ENCODE results near the gene GPR42.

Gene GPR42

DNA sequence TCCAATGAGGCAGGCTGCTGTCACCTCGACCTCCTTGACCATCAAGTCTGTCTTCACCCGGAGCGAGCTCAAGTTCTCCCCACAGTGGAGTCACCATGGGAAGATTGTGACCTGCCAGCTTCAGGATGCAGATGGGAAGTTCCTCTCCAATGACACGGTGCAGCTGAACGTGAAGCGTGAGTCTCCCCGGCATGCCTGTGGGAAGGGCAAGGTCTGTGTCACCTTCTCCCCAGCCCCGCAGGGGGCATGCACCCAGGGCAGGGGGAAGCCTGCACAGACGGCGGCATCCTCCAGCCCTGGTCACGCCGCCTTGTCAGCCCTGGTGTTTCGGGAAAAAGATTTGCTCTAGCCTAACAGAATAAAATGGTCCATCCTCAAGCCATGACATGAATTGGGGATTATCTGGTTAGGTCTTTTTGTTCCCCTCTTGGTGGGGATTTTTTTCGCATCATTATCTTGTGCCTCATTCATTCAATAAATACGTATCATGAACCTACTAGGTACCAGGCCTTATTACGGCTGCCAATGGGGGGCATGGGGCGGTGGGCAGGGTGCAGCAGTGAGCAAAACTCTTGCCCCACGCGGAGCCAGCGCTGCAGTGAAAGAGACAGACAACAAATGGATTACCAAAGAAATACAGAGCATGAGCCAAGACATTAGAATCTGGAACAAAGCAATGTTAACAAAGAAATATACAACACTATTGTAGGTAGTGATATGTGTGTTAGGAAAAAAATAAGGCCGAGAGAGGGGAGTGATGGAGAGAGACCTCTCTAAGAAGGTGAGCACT lies 34.5 kb upstream of the GPR42 start:
- no peaks in the 10 kb centered on the region for H3K9me3 ChIP-seq (ENCODE audit: control insufficient read depth, insufficient read depth, low read length)
- no peaks in the 10 kb centered on the region for H3K4me1 ChIP-seq (ENCODE audit: control insufficient read depth, insufficient read depth, low read length)
- H3K27me3 ChIP-seq (ENCODE audit: control insufficient read depth, insufficient read depth, low read length), result no peaks in the 10 kb centered on the region
- WGBS (ENCODE audit: insufficient coverage, insufficient read length), result no CpG with 5 or more reads among the region's 21 CpGs
- DNase-seq (ENCODE audit: low read depth, low spot score), result no peak
- no peak overlapping the region for H3K27ac ChIP-seq (ENCODE audit: low read length)
- no peaks in the 10 kb centered on the region for H3K36me3 ChIP-seq (ENCODE audit: control insufficient read depth, insufficient read depth, low read length)
- no peak overlapping the region for H3K4me3 ChIP-seq (ENCODE audit: low read length)

DNA sequence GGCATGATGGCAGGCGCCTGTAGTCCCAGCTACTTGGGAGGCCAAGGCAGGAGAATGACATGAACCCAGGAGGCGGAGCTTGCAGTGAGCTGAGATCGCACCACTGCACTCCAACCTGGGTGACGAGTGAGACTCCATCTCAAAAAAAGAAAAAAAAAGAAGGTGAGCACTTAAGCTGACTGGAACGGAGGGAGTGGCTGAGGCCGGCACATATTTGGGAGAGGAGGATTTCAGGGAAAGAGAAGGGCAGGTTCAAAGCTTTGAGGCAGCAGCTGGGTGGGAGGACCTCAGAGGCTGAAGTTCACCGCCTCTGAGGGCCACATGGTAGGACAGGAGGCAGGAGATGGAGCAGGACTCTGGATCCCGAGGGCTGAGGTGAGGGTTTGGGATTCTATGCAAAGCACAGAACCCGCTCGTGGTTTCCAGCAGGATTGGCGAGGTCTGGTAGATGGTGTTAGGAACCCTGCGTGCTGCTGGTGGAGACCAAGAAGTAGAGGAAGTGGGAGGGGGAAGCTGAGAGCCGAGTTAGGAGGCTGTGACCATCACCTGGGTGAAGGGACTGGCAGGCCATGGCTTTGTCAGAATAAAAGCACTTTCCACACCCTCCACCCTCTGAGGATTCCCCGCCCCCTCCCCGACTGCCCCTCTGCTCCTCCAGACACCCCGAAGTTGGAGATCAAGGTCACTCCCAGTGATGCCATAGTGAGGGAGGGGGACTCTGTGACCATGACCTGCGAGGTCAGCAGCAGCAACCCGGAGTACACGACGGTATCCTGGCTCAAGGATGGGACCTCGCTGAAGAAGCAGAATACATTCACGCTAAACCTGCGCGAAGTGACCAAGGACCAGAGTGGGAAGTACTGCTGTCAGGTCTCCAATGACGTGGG lies 33.5 kb upstream of the GPR42 start:
- Histone ChIP-seq H3K27me3 (ENCODE audit: control insufficient read depth, insufficient read depth, low read length) (no peaks in the 10 kb centered on the region), H3K9me3 (ENCODE audit: control insufficient read depth, insufficient read depth, low read length) (no peaks in the 10 kb centered on the region), H3K27ac (ENCODE audit: low read length) (no peak overlapping the region), H3K36me3 (ENCODE audit: control insufficient read depth, insufficient read depth, low read length) (no peaks in the 10 kb centered on the region), H3K4me3 (ENCODE audit: low read length) (no peak overlapping the region), H3K4me1 (ENCODE audit: control insufficient read depth, insufficient read depth, low read length) (no peaks in the 10 kb centered on the region)
- DNase-seq (ENCODE audit: low read depth, low spot score), result no peak
- no CpG with 5 or more reads among the region's 25 CpGs for WGBS (ENCODE audit: insufficient coverage, insufficient read length)

DNA sequence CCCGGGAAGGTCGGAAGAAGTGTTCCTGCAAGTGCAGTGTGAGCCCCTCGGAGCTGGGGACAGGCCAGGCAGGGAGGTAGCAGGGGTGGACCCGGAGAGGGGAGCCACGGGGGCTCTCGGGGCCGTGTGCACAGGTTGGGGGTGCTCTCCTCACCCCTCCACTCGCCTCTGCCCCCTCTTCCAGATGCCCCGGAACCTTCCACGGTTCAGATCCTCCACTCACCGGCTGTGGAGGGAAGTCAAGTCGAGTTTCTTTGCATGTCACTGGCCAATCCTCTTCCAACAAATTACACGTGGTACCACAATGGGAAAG lies 32.9 kb upstream of the GPR42 start:
- Histone ChIP-seq H3K4me1 (ENCODE audit: control insufficient read depth, insufficient read depth, low read length) (no peaks in the 10 kb centered on the region), H3K27me3 (ENCODE audit: control insufficient read depth, insufficient read depth, low read length) (no peaks in the 10 kb centered on the region), H3K27ac (ENCODE audit: low read length) (no peak overlapping the region), H3K4me3 (ENCODE audit: low read length) (no peak overlapping the region), H3K36me3 (ENCODE audit: control insufficient read depth, insufficient read depth, low read length) (no peaks in the 10 kb centered on the region), H3K9me3 (ENCODE audit: control insufficient read depth, insufficient read depth, low read length) (no peaks in the 10 kb centered on the region)
- DNase-seq (ENCODE audit: low read depth, low spot score), result no peak
- WGBS (ENCODE audit: insufficient coverage, insufficient read length), result no CpG with 5 or more reads among the region's 13 CpGs

DNA sequence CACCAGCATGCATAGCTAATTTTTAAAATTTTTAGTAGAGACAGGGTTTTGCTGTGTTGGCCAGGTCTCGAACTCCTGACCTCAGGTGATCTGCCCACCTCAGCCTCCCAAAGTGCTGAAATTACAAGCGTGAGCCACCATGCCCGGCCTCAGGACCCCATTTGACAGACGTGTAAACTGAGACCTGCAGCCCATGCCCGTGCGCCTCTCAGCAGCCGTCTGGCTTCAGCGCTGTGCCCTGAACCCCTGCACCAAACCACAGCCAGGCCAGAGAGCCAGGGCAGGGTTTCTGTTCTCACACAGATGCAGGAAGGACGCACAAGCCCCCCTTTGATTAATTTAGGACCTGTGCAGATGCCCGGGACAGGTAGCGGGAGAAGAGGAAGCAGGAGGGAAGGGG lies 30.4 kb upstream of the GPR42 start:
- no CpG with 5 or more reads among the region's 11 CpGs for WGBS (ENCODE audit: insufficient coverage, insufficient read length)
- Histone ChIP-seq H3K27ac (ENCODE audit: low read length) (no peak overlapping the region), H3K9me3 (ENCODE audit: control insufficient read depth, insufficient read depth, low read length) (no peaks in the 10 kb centered on the region), H3K4me1 (ENCODE audit: control insufficient read depth, insufficient read depth, low read length) (no peaks in the 10 kb centered on the region), H3K4me3 (ENCODE audit: low read length) (no peak overlapping the region), H3K27me3 (ENCODE audit: control insufficient read depth, insufficient read depth, low read length) (no peaks in the 10 kb centered on the region), H3K36me3 (ENCODE audit: control insufficient read depth, insufficient read depth, low read length) (no peaks in the 10 kb centered on the region)
- DNase-seq (ENCODE audit: low read depth, low spot score), result no peak

DNA sequence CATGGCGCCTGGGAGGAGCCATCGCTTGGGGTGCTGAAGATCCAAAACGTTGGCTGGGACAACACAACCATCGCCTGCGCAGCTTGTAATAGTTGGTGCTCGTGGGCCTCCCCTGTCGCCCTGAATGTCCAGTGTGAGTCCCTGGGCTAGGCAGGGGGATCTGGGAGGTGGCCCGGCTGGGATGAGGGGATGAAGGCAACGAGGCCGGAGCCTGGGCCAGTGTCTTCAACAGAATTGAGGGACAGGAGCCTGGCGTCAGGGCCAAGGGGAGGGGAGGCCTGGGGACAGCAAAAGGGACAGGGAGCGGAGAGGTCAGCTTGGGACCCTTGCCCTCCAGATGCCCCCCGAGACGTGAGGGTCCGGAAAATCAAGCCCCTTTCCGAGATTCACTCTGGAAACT lies 29.9 kb upstream of the GPR42 start:
- no peaks in the 10 kb centered on the region for H3K4me1 ChIP-seq (ENCODE audit: control insufficient read depth, insufficient read depth, low read length)
- H3K36me3 ChIP-seq (ENCODE audit: control insufficient read depth, insufficient read depth, low read length), result no peaks in the 10 kb centered on the region
- no peaks in the 10 kb centered on the region for H3K9me3 ChIP-seq (ENCODE audit: control insufficient read depth, insufficient read depth, low read length)
- no peak for DNase-seq (ENCODE audit: low read depth, low spot score)
- H3K27me3 ChIP-seq (ENCODE audit: control insufficient read depth, insufficient read depth, low read length), result no peaks in the 10 kb centered on the region
- WGBS (ENCODE audit: insufficient coverage, insufficient read length), result no CpG with 5 or more reads among the region's 16 CpGs
- H3K4me3 ChIP-seq (ENCODE audit: low read length), result no peak overlapping the region
- no peak overlapping the region for H3K27ac ChIP-seq (ENCODE audit: low read length)

DNA sequence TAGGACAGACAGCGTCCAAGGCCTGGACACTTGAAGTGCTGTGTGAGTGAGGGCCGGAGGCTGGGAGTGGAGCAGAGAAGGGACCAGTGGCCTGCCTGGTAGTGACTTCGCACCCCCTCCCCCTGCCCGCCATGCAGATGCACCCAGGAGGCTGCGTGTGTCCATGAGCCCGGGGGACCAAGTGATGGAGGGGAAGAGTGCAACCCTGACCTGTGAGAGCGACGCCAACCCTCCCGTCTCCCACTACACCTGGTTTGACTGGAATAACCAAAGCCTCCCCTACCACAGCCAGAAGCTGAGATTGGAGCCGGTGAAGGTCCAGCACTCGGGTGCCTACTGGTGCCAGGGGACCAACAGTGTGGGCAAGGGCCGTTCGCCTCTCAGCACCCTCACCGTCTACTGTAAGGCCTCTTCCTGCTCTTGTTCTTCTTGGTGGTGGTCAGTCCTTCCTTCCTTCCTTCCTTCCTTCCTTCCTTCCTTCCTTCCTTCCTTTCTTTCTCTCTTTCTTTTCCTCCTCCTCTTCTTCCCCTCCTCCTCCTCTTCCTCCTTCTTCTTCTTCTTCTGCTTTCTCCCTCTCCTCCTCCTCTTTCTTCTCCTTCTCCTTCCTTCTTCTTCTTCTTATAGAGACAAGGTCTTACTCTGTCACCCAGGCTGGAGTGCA lies 29.2 kb upstream of the GPR42 start:
- WGBS (ENCODE audit: insufficient coverage, insufficient read length), result no CpG with 5 or more reads among the region's 14 CpGs
- no peaks in the 10 kb centered on the region for H3K4me1 ChIP-seq (ENCODE audit: control insufficient read depth, insufficient read depth, low read length)
- H3K36me3 ChIP-seq (ENCODE audit: control insufficient read depth, insufficient read depth, low read length), result no peaks in the 10 kb centered on the region
- H3K4me3 ChIP-seq (ENCODE audit: low read length), result no peak overlapping the region
- no peaks in the 10 kb centered on the region for H3K27me3 ChIP-seq (ENCODE audit: control insufficient read depth, insufficient read depth, low read length)
- no peak overlapping the region for H3K27ac ChIP-seq (ENCODE audit: low read length)
- H3K9me3 ChIP-seq (ENCODE audit: control insufficient read depth, insufficient read depth, low read length), result no peaks in the 10 kb centered on the region
- no peak for DNase-seq (ENCODE audit: low read depth, low spot score)

DNA sequence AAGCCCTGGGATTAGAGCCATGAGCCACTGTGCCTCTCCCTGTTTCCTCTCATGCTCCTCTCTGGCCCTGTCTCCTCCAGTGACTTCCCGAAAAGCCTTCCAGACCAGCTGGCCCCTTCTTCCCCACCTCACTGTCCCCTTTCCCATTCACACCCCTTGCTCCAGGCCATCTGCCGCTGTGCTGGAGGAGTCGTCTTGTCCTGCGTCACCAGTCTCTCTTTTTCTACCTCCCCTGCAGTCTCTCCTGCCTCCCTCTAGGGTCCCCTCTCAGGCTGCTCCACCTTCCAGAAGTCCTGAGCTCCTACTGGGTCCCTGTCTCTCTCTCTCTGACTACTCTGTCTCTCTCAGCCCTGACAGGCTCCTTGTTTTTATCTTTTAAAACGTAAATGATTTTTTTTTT lies 28.4 kb upstream of the GPR42 start:
- H3K36me3 ChIP-seq (ENCODE audit: control insufficient read depth, insufficient read depth, low read length), result no peaks in the 10 kb centered on the region
- H3K9me3 ChIP-seq (ENCODE audit: control insufficient read depth, insufficient read depth, low read length), result no peaks in the 10 kb centered on the region
- WGBS (ENCODE audit: insufficient coverage, insufficient read length), result no CpG with 5 or more reads among the region's 5 CpGs
- H3K27me3 ChIP-seq (ENCODE audit: control insufficient read depth, insufficient read depth, low read length), result no peaks in the 10 kb centered on the region
- no peak overlapping the region for H3K4me3 ChIP-seq (ENCODE audit: low read length)
- H3K27ac ChIP-seq (ENCODE audit: low read length), result no peak overlapping the region
- H3K4me1 ChIP-seq (ENCODE audit: control insufficient read depth, insufficient read depth, low read length), result no peaks in the 10 kb centered on the region
- DNase-seq (ENCODE audit: low read depth, low spot score), result no peak

DNA sequence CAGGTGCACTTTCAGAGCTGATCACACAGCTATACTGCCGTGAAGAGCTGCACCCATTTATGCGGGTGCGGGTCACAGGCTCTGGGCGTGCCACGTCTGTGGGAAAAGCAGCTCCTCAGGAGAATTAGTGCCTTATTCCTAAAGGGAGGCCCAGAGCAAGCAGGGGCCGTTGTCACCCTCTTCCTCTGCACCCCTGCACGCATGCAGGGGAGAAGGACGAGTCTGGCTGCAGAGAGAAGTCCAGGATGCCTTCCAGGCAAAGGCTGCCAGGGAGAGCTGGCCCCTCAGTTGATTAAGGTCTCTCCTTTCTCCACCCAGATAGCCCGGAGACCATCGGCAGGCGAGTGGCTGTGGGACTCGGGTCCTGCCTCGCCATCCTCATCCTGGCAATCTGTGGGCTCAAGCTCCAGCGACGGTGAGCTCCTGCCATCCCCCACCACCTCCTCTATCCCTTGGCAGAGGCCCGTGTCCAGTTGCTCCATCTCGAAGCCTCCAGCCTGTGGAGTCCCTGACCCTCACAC lies 26.3 kb upstream of the GPR42 start:
- no peaks in the 10 kb centered on the region for H3K27me3 ChIP-seq (ENCODE audit: control insufficient read depth, insufficient read depth, low read length)
- WGBS (ENCODE audit: insufficient coverage, insufficient read length), result no CpG with 5 or more reads among the region's 17 CpGs

DNA sequence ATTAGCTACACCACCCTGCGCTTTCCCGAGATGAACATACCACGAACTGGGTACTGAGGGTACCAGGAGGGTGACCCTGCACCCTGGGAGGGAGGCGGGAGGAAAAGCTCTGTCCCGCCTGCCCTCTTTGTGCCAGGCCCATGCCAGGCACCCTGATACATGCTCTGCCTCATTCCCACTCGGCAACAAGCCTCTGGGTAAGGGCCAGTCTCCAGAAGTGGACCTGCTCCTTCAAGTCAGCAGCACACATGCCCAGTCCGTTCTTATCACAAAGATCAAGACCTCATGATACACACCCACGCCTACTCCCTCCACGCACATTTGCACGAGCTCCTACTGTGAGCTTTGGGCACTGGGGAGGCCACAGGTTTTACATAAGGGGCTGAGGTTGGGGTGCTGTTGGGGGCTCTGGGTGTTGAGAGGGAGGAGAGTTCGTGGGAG lies 25.2 kb upstream of the GPR42 start:
- no peaks in the 10 kb centered on the region for H3K9me3 ChIP-seq (ENCODE audit: control insufficient read depth, insufficient read depth, low read length)
- H3K4me3 ChIP-seq (ENCODE audit: low read length), result no peak overlapping the region
- H3K36me3 ChIP-seq (ENCODE audit: control insufficient read depth, insufficient read depth, low read length), result no peaks in the 10 kb centered on the region
- H3K4me1 ChIP-seq (ENCODE audit: control insufficient read depth, insufficient read depth, low read length), result peaks cover 3% of the 10 kb centered on the region; the same call in 1 of the 2 replicates
- no peak for DNase-seq (ENCODE audit: low read depth, low spot score)
- no peaks in the 10 kb centered on the region for H3K27me3 ChIP-seq (ENCODE audit: control insufficient read depth, insufficient read depth, low read length)
- no peak overlapping the region for H3K27ac ChIP-seq (ENCODE audit: low read length)
- WGBS (ENCODE audit: insufficient coverage, insufficient read length), result no CpG with 5 or more reads among the region's 11 CpGs

More for the DNA sequence above, 26.3 kb upstream of the GPR42 start:
- H3K9me3 ChIP-seq (ENCODE audit: control insufficient read depth, insufficient read depth, low read length), result no peaks in the 10 kb centered on the region
- no peak for DNase-seq (ENCODE audit: low read depth, low spot score)
- H3K4me1 ChIP-seq (ENCODE audit: control insufficient read depth, insufficient read depth, low read length), result peaks cover 3% of the 10 kb centered on the region; the same call in 1 of the 2 replicates
- no peaks in the 10 kb centered on the region for H3K36me3 ChIP-seq (ENCODE audit: control insufficient read depth, insufficient read depth, low read length)
- H3K27ac ChIP-seq (ENCODE audit: low read length), result no peak overlapping the region
- no peak overlapping the region for H3K4me3 ChIP-seq (ENCODE audit: low read length)

Measured in iPS DF 6.9 (cell line).